GM21825 (cell line): ENCODE data around the gene KRT17.
"Not testable (repeated sequence)": the region's sequence is repeated elsewhere in the genome, so short reads cannot be mapped to it uniquely, and the experiment has no call there.

Experiments
- ATAC-seq: cut with Tn5 transposase; IDR thresholded peaks from one replicate; pipeline ENCODE4 v1.9.1; 2021; ENCODE audit warnings: mild to moderate bottlenecking, moderate library complexity; ENCODE audit not compliant: unreplicated experiment

The KRT17 gene

DNA sequence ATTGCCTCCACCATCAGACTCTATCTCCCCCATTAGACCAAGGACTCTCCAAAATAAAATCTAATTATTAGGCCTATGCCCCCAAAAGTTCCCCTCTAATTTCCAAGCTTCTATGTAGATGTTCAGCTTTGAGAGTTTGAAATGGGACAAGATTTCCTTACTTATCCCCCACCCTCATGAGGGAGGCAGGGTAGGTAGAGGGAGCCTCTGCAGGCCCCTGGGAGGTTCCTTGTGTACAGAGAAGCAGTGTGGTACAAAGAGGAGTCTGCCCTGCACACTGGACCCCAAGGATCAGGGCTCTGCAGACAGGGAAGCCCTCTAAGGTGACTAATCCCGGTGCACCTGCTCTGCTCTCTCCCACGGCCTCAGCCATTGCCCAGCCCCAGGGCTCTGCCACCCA, 2.5 kb downstream of the KRT17 start:
- ATAC-seq, result no peak

DNA sequence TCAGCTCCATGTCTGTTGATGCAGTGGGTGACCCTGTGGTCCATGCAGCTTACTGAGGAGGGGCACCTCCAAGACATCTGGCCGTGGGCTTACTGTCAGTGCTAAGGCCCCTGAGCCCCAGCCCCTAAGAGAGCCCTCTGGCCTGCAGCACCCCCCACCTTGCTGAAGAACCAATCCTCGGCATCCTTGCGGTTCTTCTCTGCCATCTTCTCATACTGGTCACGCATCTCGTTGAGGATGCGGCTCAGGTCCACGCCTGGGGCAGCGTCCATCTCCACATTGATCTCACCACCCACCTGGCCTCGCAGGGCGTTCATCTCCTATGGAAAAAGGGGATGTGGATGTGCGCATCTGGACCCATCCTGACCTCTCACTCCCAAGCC, 2.9 kb downstream of the KRT17 start:
- ATAC-seq, result not testable (repeated sequence)

DNA sequence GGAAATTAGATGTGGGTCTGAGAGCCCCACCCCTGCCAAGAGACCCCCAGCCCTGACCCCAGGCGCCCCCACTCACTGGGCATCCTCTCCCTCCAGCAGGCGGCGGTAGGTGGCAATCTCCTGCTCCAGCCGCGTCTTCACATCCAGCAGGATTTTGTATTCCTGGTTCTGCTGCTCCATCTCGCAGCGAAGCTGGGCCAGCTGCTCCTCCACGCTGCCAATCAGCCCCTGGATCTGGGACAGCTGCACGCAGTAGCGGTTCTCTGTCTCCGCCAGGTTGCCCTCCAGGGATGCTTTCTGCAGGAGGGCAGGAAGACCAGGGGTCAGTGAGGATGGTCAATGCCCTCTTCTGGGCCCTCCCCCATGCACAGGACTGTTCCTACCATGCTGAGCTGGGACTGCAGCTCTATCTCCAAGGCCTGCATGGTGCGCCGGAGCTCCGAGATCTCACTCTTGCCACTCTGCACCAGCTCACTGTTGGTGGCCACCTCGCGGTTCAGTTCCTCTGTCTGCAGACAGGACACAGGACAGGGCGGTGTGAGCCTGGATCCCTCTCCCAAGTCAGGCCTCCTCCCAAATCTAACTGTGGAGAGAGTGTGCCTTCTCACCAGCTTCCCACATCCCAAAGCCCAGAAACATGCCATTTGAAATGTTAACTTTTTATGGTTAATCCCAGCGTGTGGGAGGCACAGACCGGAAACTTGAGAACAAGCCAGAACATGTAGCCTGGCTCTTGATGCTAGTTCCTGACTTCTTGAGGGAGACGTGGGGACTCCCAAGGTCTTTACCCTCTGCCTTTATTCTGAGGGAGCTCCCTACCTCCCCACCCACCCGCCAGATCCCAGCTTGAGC, 3.6 kb downstream of the KRT17 start:
- no peak for ATAC-seq

DNA sequence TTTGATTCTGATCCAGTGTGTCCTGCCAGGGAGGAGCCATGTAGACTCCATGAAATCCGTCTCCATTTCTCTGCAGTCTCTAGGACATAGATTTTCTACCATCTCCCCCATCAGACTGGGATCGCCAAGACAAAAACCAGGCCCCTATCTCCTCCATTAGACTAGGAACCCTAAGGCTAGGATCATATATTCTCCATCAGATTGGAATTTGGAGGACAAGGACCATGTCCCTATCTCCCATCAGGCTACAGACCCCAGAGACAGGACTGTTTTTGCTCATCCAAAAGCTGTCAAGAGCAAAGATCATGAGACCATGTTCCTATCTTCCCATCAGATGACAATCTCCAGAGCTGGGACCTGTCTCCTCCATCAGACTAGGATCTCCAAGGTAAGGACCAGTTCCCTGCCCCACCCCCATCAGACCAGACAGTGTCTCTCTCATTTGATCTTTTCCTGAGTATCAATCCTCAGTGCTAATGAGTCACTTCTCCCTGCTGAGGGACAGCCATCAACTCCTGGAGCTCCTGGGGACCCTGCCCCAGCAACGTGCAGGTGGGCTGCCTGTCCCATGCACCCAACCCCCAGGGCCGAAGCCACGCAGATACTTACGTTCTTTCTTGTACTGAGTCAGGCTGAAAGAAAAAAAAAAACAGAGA, 4.3 kb downstream of the KRT17 start:
- not testable (repeated sequence) for ATAC-seq

DNA sequence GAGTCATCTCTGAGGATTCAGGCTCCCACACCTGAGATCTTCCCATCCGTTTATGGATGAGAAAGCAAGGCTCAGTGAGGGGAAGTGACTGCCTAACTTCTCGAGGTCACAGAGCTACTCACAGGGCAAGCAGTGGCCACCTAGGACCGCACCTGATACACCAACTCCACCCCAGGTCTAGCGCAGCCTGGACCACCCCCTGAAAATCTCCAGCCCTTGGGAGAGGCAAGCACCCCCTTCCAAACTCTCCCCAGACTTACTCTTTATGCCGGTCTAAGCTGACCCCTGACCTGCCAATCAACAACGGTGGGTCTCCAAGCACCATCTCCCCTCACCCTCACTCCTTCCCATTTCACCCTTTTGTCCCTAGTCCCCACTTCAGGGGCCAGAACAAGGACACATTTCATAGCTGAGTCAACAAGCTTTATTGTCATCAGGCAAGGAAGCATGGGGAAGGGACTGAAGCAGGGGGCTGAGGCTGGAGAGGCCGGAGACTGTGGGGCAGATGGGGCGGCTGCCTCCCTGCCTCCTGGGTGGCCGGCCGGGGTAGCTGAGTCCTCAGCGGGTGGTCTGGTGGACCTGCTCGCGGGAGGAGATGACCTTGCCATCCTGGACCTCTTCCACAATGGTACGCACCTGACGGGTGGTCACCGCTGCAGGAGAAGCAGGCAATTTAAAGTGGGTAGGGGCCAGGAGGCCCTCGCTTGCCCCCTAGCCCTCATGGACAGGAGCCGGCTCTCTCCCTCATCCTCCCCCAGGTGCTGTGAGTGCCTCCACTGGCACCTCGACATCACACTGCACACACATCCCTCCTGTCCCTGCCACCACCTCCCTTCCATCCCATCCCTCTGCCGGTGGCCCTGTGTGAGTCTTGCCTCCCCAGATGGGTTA, 5.1 kb downstream of the KRT17 start:
- ATAC-seq, result no peak

DNA sequence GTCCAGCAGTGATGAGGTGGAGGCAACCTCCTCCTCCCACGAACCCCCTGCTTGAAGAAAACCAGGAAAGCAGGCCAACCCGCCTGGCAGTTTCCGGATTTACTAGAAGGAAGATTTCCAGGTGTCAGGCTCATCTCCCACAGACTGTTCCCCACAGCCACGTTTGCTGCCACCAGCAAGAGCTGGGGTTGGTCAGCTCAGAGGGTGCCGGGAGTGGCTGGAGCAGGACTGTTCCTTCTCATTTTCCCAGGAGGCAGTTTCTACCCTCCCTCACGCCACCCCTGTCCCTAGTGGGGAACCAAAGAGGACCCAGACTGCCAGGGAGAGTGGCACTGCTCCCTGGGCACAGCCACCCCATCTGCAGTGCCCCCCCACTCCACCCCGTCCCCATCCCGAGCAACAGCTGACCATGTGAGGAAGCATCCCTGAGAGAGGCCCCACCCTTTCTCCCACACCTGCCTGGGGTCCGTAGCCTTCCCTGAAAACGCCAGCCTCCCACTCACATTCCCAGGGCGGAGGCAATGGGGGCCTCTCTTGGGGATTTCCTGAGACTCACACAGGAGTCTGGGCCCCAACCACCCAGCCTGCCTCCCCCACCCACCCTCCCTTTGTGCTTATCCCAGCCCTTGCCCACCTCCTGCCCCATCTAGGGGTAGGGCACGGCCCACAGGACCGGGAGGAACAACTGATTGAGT, 5.9 kb downstream of the KRT17 start:
- ATAC-seq, result no peak

DNA sequence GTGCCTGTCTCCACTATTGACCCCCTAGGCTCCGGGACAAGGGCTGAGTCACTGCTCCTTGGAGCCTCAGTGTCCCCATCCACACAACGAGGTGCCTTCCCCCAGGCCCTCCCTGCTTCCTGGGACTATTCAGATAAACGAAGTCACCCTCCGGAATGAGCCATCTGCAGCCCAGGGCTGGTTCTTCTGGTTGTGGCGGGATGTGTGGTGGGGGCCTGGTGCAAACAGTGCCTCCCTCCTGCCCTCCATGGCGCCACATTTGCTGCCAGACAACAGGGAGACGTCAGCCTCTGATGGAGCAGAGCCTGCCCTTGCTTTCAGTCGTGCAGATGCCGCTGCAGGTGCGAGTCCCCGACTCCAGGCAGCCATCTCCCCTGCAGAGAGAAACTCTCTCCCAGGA, 6.7 kb downstream of the KRT17 start:
- no peak for ATAC-seq

DNA sequence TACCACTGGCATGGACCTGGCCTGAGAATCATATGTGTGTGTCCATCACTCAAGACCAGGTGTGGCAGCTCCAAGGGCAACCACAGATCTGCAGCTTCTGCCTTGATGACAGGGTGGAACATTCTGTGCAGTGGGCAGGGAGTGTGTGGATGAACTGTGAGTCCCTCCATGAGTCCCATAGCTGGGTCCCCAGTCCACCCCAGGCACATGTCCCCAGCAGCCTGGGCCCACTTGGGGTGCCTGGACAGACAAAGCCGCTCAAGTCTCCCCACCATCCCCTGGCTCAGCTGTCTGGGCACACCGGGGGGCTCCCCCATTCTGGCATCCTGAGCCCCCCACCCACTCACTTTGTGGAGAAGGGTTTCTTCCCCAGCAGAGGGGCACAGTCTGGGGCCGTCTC, 7.2 kb downstream of the KRT17 start:
- no peak for ATAC-seq

DNA sequence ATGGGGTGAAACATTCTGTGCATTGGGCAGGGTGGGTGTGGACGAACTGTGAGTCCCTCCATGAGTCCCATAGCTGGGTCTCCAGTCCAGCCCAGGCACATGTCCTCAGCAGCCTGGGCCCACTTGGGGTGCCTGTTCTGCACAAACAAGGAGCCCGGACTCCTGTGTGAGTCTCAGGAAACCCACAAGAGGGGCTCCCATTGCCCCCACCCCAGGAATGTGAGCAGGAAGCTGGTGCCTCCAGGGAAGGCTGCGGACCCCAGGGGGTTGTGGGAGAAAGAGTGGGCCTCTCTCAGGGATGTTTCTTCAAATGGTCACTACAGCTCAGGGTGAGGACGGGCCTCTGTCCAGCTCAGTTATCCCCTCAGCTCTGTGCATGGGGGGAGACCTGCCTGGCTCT, 7.9 kb downstream of the KRT17 start:
- not testable (repeated sequence) for ATAC-seq

DNA sequence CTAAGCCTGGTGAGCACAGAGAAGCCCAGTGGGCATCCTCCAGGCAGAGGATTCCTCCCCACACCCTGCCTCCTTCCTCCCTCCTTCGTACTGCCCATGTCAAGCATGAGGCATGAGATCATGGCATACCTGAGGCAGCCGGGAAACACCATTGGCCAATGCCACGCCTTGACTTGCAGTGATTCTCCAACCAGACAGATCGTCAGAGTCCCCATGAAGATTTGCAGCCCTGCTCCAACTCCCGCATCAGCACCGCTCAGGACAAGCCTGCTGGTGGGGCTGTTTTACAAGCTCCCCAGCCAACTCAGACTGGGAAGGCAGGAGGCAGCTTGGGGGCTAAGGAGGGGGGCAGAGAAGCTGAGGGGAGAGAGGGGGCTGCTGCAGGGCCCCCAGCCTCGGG, 8.9 kb downstream of the KRT17 start:
- no peak for ATAC-seq

DNA sequence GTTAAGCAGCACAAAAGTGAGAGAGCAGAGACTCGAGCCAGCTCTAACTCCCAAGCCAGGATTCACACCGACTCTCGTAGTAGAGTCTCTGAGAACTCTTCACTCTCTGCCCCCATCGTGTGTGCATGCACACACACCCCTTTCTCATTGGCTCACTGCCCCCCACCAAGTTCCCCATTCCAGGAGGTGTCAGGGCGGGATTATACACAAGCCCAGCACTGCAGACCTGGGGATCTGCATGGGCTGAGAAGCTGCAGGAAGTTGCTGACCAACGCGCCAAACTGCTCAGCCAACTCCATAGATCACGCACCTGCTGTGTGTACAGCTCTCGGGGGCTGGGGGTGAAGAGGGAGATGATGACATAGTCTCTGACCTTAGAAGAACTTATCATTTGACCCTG, 9.6 kb downstream of the KRT17 start:
- ATAC-seq, result not testable (repeated sequence)

DNA sequence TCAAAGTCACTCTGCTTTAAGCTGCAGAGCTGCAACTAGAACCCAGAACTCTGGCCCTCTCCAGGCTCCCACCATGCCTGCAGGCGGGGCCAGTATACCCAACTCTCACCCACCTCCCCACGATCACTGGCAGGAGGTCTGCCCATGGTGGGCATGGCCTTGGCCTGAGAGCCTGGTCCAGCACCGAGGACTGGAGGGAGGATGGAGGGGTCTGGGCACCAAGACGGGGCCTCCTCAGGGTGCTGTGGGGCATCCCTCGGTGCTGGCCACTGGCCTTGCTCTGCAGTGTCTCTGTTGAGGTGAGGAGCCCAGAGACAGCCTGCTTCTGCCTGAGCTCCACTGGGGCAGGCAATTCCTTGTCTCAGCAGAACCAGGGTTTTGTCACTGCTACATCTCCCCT, 10.3 kb downstream of the KRT17 start:
- ATAC-seq, result no peak

DNA sequence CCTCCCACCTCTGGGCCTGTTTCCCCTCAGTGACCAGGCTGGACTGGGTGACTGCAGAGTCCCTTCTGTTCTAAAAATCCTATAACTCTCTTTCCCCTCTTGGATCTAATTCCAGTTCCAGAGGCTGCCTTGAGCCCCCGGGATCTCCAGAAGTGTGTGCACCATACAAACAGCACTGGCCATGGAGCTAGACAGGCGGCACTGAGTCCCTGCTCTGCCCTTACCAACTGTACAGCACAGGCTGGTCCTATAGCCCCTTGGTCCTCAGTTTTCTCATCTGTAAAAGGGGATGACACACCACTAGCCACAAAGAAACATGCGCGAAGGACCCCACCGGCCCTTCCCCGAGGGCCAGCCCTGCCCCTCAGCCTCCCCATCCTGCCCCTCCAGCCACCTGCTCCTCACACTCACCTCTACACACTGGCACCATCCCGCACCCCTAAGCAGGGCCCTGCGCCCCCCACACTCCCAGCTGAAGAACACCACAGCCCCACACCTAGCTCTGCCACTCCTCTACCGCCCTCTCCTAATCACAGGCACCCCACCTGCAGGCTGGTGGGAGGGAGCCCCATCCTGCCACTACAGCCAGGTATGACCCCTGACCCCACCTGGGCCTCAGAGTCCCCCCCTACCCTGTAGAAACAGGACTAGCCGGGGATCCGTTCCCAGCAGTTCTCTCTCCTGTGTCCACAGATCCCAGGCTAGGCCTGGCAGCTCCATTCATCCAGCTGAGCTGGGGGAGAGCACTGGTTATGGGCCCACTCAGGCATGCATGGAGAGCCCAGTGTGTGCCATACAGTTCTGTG, 10.9 kb downstream of the KRT17 start:
- ATAC-seq, result no peak

DNA sequence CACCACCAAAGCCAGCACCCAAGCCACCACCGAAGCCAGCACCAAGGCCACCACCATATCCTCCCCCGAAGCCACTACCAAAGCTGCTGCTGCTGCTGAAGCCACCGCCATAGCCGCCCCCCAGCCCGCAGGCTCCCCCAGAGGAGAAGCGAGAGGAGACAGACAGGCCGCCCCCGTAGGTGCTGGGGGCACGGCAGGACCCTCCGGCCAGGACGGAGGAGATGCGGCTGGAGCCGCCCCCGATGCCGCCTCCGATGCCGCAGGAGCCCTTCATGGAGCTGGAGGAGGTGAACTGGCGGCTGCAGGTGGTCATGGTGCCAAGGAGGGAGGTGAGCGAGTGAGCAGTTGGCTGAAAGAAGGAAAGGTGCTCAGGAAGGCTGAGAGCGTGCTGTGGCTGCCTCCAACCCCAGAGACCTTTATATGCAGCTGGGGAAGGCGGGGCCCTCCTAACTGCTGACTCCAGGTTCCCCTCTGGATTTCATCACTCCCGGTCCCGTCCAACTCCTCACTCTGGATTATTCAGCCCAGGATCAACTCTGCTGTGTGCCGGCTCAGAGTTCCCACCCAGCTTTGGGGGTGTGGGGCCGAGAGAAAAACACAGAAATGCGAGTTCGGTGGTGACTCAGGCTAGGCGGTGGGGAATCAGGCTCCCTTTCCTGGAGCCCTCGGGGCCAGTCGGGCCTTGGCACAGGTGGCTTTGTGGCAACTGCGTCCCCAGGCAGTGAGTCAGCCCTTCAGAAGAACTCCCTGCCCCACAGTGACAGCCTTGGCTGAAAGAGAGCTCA, 11.8 kb downstream of the KRT17 start, which contains the start of gene KRT16:
Gene KRT16 (minus strand): TSS at position 392 of the 785 bp plus-strand sequence. CDS start 79 bp downstream, at position 313.
- not testable (repeated sequence) for ATAC-seq

DNA sequence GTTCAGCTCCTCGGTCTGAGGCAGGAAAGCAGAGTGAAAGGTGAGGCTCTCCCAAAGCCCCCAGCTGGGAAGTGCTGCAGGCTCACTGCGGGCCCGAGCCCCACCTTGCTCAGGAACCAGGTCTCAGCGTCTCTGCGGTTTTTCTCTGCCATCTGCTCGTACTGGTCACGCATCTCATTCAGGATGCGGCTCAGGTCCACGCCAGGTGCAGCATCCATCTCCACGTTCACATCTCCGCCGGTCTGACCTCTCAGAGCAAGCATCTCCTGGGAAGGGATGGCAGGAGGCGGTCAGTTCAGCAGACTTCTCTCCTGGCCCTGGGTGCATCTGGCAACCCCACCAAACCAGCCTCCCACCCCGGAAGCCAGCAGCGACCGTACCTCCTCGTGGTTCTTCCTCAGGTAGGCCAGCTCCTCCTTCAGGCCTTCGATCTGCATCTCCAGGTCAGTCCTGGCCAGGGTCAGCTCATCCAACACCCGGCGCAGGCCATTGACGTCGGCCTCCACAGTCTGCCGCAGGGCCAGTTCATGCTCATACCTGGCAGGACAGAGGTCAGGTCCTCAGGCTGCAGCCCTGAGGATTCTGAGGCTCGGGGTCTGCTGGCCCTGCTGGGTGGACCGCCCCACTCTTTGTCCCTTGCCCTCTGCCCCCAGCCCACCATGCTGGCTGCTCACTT, 13.3 kb downstream of the KRT17 start:
- no peak for ATAC-seq

DNA sequence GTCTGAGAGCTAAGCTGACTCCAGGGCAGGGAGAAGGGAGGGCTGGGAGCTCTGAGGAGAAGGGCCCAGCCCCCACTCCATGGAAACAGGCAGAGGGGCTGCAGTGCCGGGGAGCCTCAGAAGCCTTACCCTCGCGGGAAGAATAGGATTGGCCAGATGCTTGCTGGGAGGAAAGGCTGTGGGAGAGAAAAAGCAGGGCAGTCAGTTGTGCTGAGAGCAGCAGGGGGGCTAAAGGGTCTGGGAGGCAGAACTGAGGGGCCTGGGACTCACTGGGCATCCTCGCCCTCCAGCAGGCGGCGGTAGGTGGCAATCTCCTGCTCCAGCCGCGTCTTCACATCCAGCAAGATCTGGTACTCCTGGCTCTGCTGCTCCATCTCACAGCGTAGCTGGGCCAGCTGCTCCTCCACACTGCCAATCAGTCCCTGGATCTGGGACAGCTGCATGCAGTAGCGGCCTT, 14.3 kb downstream of the KRT17 start:
- ATAC-seq, result not testable (repeated sequence)

DNA sequence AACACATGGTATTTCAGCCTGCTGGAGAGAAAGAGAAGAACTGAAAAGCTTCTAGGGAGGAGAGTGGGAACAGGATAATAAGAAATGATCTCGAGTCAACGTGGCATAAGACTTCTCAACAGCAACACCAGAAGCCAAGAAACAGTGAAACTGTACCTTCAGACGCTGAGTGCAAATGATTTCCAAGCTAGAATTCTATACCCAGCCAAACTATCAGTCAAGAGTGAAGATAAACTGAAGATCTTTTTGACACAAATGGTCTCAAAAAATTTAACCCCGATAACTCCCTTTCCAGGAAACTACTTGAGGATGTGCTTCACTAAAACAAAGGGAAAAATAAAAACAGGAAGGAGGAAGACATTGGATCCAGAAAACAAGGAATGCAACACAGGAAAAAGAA, 17.4 kb downstream of the KRT17 start:
- not testable (repeated sequence) for ATAC-seq

DNA sequence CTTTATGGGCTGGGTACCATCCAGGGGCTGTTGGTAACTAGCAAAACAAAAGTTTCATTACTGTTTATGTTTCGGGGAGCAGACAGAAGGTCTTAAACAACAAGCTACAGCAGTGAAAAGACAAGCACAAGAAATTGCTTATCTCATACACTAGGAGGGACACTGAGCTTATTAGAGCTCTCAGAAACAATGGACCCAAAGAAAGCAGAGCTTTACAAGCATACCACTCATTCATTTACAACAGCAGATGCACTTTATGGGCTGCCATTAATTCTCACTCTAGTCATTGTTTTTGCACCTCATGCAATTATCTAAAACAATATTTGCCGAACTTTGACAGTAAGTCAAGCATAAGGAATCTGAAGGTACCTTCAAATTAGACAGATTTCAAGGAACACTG, 21.9 kb downstream of the KRT17 start:
- ATAC-seq, result no peak
